Hippocampal formation (tissue), 2 donors: ENCODE results near the gene DBR1.
"Not testable (repeated sequence)": the region's sequence is repeated elsewhere in the genome, so short reads cannot be mapped to it uniquely, and the experiment has no call there.

Experiments
- DNase-seq, 2 donors: peaks; one replicate each; lab custom pipeline; 2025; lab: John Stamatoyannopoulos, UW

DBR1 gene

GRCh38 chr3:138186803-138187295 lies 12.1 kb upstream of the DBR1 start:
- peak in 1 of 2 donors; percentile 87 for DNase-seq

DNA sequence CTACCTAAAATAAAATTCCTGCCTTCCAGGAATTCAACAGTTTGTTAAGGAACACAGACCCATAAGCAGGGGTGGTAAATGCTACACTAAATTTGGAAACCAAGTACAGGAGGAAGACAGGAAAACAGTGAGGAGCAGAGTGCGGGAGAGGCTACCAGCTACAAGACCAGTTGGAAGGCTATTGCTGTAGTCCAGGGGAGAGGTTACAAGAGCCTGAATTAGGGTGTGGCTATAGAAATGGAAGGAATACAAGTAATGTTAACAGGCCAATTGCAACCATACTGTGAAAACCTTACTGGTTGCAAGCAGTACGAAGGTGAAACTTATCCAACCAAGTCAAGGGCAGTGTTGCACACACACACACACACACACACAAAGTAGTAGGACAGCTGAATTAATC lies 11.5 kb upstream of the DBR1 start:
- no peak for DNase-seq

GRCh38 chr3:138184994-138185393 lies 10.3 kb upstream of the DBR1 start:
- no peak for DNase-seq

- peak in 1 of 2 donors; percentile 38 for DNase-seq
Measured at GRCh38 chr3:138180375-138181029, 5.8 kb upstream of the DBR1 start.

DNA sequence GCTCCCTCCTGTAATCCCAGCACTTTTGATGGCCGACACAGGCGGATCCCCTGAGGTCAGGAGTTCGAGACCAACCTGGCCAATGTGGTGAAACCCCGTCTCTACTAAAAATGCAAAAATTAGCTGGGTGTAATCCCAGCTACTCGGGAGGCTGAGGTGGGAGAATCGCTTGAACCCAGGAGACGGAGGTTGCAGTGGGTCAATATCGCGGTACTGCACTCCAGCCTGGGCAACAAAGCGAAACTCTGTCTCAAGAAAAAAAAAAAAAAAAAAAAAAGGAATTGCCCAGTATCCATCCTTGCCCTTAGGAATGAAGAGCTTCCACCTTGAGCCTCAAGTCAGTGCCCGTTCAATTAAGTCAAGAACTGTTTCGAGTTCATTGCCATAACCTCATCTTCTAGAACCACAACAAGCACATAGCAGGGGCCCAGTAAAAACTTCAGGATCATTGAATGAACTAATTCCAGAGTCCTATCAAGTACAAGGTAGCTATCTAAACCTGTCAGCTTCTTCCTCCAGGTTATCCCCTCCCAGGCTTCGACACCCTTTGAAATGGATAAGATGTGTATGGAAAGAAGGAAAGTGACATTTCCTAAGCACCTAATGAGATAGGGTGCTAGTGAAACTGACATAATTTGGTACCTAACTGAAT lies 826 bp downstream of the DBR1 start:
- DNase-seq: no peak

DNA sequence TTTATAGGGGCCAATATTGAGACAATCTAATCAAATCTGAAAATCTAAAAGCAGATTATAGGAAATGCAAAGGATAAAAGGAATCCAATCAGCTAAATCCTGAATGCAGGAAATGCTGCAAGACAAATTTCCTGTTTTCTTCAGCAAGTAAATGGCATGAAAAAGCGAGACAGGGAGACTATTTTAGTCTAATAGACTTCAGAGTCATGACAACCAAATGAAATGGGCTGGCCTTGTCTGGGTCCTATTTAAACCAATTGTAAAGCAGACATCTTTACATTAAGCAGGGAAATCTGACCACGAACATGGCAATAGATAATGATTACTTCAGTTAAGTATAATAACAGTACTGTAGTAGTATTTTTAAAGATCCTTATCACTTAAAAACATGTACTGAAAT lies 2.1 kb downstream of the DBR1 start:
- no peak for DNase-seq

DNA sequence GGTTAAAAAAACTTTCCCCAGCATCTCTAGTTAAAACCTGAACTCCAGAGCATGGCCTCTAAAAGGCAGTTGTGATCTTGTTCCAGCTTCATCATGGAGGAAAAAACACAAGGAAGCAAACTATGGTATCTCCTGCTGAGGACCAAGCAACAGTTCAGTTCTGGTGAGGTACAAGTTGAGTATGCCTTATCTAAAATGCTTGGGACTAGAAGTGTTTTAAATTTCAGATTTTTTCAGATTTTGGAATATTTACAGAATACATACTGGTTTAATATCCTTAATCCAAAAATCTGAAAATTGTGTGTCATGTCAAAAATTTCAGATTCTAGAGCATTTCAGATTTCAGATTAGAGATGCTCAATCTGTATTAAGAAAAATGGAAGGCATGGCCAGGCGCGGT lies 9.7 kb downstream of the DBR1 start:
- DNase-seq: no peak

GRCh38 chr3:138157743-138158142 lies 17.0 kb downstream of the DBR1 start:
- no peak for DNase-seq

DNA sequence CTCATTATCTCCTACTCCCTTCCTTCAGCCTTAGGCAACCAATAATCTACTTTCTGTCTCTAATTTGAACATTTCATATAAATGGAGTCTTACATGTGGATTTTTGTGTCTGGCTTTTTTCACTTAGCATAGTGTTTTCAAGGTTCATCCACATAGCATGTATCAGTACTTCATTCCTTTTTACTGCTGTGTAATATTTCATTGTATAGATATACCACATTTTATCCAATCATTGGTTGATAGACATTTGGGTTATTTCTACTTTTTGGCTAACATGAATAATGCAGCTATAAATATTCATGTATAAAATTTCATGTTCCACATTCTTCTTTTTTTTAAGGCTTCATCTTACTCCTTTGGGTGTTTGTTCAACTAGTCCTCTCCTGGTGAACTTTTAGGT lies 20.2 kb downstream of the DBR1 start:
- DNase-seq: no peak

GRCh38 chr3:138148503-138148902 lies 26.2 kb downstream of the DBR1 start:
- DNase-seq: no peak

- not testable (repeated sequence) for DNase-seq
Measured at GRCh38 chr3:138142181-138142580, 32.5 kb downstream of the DBR1 start.

GRCh38 chr3:138140940-138141339 lies 33.8 kb downstream of the DBR1 start:
- DNase-seq: no peak

DNA sequence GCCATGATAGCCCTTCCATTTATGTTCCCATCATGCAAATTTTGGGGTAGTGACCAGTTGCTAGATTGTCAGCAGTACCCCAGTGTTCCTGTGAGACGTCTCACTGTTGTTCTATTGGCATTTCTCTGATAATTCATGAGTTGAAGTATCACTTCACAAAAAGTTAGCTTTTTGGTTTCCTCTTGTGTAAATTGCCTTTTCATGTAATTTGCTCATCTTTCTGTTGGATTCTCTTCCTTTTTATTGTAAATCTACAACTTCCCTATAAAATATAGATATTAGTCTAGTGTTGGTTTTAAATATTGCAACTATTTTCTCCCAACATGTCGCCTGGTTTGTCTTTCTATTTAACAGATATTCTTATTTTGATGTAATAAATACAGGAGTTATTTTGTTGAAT lies 35.0 kb downstream of the DBR1 start:
- no peak for DNase-seq

DNA sequence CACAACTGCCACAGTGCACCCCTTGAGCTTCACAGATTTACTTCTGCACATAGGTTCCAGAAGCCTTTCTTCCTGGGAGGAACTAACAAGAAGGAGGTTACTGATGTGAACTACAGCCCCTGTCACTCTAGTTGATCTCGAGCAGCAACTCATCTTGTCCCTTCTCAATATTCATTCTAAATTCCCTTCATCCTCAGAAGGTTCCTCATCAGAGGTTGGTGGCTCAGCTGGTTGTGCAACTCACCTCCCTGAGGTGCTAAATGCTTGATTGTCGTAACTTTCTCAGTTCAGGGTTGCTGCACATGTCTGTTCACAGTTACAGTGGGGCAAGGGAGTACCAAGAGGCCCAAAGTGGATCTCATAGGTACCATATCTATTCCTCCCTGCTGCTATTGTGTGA lies 36.9 kb downstream of the DBR1 start:
- no peak for DNase-seq

- DNase-seq: peak in 1 of 2 donors; percentile 12
Measured at GRCh38 chr3:138136201-138136600, 38.5 kb downstream of the DBR1 start.

- no peak for DNase-seq
Measured at GRCh38 chr3:138135833-138136194, 38.9 kb downstream of the DBR1 start.

GRCh38 chr3:138135146-138135832 lies 39.4 kb downstream of the DBR1 start:
- DNase-seq: no peak

- DNase-seq: no peak
Measured at GRCh38 chr3:138132239-138132638, 42.5 kb downstream of the DBR1 start, which contains the start of gene A4GNT. TSS of gene A4GNT (minus strand) at chr3:138132390. CDS start at chr3:138131256, 1,134 bp downstream.

- no peak for DNase-seq
Measured at GRCh38 chr3:138127636-138128365, 46.9 kb downstream of the DBR1 start.

DNA sequence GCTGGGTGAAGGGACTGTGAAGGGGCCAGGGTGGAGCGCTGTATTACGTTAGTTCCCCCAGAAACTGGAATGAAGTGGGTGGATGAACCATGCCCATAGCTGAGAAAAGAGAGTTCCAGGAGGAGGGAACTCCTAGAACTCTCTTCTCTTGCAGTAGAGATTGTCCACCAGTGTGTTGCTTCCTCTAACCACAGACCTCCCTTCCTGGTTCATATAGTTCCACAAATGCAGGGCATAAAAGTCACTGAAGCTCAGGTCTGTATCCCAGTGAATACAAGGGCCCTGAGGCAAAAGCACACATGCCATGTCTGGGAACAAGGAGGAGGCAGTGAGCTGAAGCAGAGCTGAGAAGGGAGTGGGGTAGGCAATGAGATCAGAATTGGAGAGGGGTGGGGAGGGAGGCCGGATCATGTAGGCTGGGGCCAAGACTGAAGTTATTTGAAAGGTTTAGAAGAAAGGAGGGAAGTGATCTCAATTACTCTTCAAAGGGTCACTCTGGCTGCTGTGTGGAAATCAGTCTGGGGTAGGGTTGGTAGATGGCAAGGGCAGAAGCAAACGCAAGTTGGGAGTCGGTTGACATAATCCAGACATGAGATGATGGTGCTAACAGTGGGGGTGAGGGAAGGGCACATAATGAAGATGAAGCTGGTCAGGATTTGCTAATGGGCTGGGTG lies 49.0 kb downstream of the DBR1 start:
- DNase-seq: no peak

- peak in 1 of 2 donors; percentile 8 for DNase-seq
Measured at GRCh38 chr3:138124706-138125355, 49.9 kb downstream of the DBR1 start.
